Astrocyte (in vitro differentiated cells and primary cell): ENCODE measurements around the gene PRKCE. TPM values are rescaled to one million over a fixed set of nuclear protein-coding genes. Genes with fewer than 3 reads are reported as not detected.

Experiments
- DNase-seq: peaks from one replicate; pipeline ENCODE4 v3.0.0-alpha.2; 2010; ENCODE audit warnings: low read depth
- FAIRE-seq: peaks from 2 replicates; lab custom pipeline; 2011; peaks lifted over from hg19 to GRCh38; lab: Jason Lieb, UNC
- H2AFZ ChIP-seq: 2 replicates; pipeline ENCODE4 v1.6.0; 2012; ENCODE audit warnings: low read depth, low read length, inconsistent platforms
- H3K27ac ChIP-seq: 2 replicates; pipeline ENCODE4 v1.5.1; 2011; ENCODE audit warnings: low read depth, low read length, inconsistent platforms
- H3K27me3 ChIP-seq: 2 replicates; pipeline ENCODE4 v1.6.0; 2011; ENCODE audit warnings: low read length, inconsistent platforms; ENCODE audit not compliant: insufficient read depth
- H3K36me3 ChIP-seq: 2 replicates; pipeline ENCODE4 v1.5.1; 2011; ENCODE audit warnings: low read length, inconsistent platforms; ENCODE audit not compliant: insufficient read depth
- H3K4me1 ChIP-seq: 2 replicates; pipeline ENCODE4 v1.5.1; 2011; ENCODE audit warnings: low read length, inconsistent platforms; ENCODE audit not compliant: insufficient read depth
- H3K4me2 ChIP-seq: 2 replicates; pipeline ENCODE4 v1.6.0; 2012; ENCODE audit warnings: low read length, inconsistent platforms
- H3K4me3 ChIP-seq: 2 replicates; pipeline ENCODE4 v1.5.1; 2011; ENCODE audit warnings: low read depth, mild to moderate bottlenecking, low read length, inconsistent platforms; ENCODE audit not compliant: insufficient read depth
- H3K79me2 ChIP-seq: 2 replicates; pipeline ENCODE4 v1.6.0; 2012; ENCODE audit warnings: mild to moderate bottlenecking, low read length, inconsistent platforms; ENCODE audit not compliant: insufficient read depth
- H3K9ac ChIP-seq: 2 replicates; pipeline ENCODE4 v1.6.0; 2012; ENCODE audit warnings: mild to moderate bottlenecking, low read length, inconsistent platforms
- H3K9me3 ChIP-seq: 2 replicates; pipeline ENCODE4 v1.5.1; 2012; ENCODE audit warnings: low read depth, mild to moderate bottlenecking, low read length, inconsistent platforms; ENCODE audit not compliant: insufficient read depth
- H4K20me1 ChIP-seq: 2 replicates; pipeline ENCODE4 v1.6.0; 2012; ENCODE audit warnings: low read length, inconsistent platforms; ENCODE audit not compliant: insufficient read depth
- H3K27ac Mint-ChIP-seq: one replicate; pipeline ENCODE4 v1.8.0; 2021; ENCODE audit warnings: mild to moderate bottlenecking, mixed read lengths; ENCODE audit not compliant: unreplicated experiment
- H3K27me3 Mint-ChIP-seq: one replicate; pipeline ENCODE4 v1.8.0; 2021; ENCODE audit warnings: low read depth, mixed read lengths; ENCODE audit not compliant: unreplicated experiment
- H3K36me3 Mint-ChIP-seq: one replicate; pipeline ENCODE4 v1.8.0; 2021; ENCODE audit warnings: low read depth, mixed read lengths; ENCODE audit not compliant: unreplicated experiment
- H3K4me1 Mint-ChIP-seq: one replicate; pipeline ENCODE4 v1.8.0; 2021; ENCODE audit warnings: low read depth, mixed read lengths; ENCODE audit not compliant: unreplicated experiment
- H3K4me3 Mint-ChIP-seq: one replicate; pipeline ENCODE4 v1.8.0; 2021; ENCODE audit warnings: mild to moderate bottlenecking, moderate library complexity, mixed read lengths; ENCODE audit not compliant: unreplicated experiment
- H3K9me3 Mint-ChIP-seq: one replicate; pipeline ENCODE4 v1.8.0; 2021; ENCODE audit warnings: mild to moderate bottlenecking, mixed read lengths; ENCODE audit not compliant: unreplicated experiment
- EZH2 ChIP-seq: IDR thresholded peaks from 2 replicates; pipeline ENCODE4 v1.6.1; 2012; ENCODE audit warnings: mild to moderate bottlenecking, low read length, inconsistent platforms; ENCODE audit not compliant: insufficient read depth
- total RNA-seq: library from RNA; stranded (reverse); gene quantifications from 2 replicates; pipeline ENCODE4 v1.2.1, GENCODE V29; 2021
- TF ChIP-seq, protein P1 (sequence below): IDR thresholded peaks from 2 replicates; pipeline ENCODE4 v1.5.1; 2011; ENCODE audit warnings: low read depth, mild to moderate bottlenecking, inconsistent platforms, low read length, moderate library complexity; ENCODE audit not compliant: insufficient read depth

Gene PRKCE
- total RNA-seq, 1 donor from 2014 or later, result 12.8 TPM

DNA sequence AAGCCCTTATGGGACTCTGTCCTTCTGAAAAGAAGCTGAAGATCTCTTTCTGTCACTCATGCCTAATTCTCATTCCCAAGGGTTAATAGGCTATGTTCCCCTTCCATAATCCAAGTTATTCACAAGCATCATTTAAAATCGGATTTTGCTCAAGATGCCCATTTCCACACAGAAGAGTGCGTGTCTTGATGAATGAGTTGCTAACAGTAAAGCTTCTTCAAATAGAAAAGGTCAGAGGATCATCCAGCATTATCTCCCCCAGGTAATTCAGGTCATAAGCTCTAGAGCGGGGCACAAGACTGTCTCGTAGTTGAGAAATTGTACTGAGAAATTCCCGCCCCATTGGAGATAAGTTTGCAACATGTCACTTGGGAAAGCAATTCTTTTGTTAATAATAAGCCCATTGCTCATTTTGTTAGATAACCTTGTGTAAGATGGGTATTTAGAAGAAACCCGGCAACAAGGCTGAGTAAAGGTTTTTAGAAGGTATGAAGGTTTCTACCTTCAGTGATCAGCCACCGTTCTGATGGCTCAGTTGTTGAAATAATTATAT is 355.1 kb downstream of the PRKCE start:
- no peaks in the 10 kb centered on the region for H3K36me3 ChIP-seq

DNA sequence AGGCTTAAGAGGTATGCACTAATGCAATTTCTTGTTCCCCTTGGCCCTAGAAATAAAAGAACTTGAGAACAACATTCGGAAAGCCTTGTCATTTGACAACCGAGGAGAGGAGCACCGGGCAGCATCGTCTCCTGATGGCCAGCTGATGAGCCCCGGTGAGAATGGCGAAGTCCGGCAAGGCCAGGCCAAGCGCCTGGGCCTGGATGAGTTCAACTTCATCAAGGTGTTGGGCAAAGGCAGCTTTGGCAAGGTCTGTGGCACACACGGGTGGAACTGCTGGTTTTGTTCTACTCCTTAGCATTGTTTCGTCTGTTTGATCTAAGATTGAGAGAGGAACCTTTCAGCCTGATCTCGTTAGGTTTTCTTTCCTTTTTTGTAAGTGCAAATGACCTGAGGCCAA is 355.9 kb downstream of the PRKCE start:
- Histone ChIP-seq H3K4me1 (peaks cover 8% of the 10 kb centered on the region), H3K27ac (no peak overlapping the region), H3K9ac (no peak overlapping the region), H3K27me3 (no peaks in the 10 kb centered on the region), H3K4me3 (no peak overlapping the region), H4K20me1 (no peaks in the 10 kb centered on the region), H2AFZ (no peak overlapping the region), H3K9me3 (no peaks in the 10 kb centered on the region), H3K36me3 (no peaks in the 10 kb centered on the region), H3K79me2 (no peaks in the 10 kb centered on the region), H3K4me2 (no peak overlapping the region)
- Mint-ChIP-seq H3K4me3 (no peak overlapping the region), H3K27me3 (peaks cover 4% of the 10 kb centered on the region), H3K36me3 (peaks cover 20% of the 10 kb centered on the region), H3K4me1 (peaks cover 15% of the 10 kb centered on the region), H3K9me3 (no peaks in the 10 kb centered on the region), H3K27ac (peak overlapping the region; percentile 47)
- TF ChIP-seq EZH2, result no peak
- TF ChIP-seq, protein P1, sequence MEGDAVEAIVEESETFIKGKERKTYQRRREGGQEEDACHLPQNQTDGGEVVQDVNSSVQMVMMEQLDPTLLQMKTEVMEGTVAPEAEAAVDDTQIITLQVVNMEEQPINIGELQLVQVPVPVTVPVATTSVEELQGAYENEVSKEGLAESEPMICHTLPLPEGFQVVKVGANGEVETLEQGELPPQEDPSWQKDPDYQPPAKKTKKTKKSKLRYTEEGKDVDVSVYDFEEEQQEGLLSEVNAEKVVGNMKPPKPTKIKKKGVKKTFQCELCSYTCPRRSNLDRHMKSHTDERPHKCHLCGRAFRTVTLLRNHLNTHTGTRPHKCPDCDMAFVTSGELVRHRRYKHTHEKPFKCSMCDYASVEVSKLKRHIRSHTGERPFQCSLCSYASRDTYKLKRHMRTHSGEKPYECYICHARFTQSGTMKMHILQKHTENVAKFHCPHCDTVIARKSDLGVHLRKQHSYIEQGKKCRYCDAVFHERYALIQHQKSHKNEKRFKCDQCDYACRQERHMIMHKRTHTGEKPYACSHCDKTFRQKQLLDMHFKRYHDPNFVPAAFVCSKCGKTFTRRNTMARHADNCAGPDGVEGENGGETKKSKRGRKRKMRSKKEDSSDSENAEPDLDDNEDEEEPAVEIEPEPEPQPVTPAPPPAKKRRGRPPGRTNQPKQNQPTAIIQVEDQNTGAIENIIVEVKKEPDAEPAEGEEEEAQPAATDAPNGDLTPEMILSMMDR, result no peak
- DNase-seq (no peak), FAIRE-seq (no peak)

More for the DNA sequence above, 355.1 kb downstream of the PRKCE start:
- H3K27me3 Mint-ChIP-seq, result peaks cover 4% of the 10 kb centered on the region
- no peak overlapping the region for H3K9ac ChIP-seq
- H3K36me3 Mint-ChIP-seq, result peaks cover 20% of the 10 kb centered on the region
- H3K4me3 ChIP-seq, result no peak overlapping the region
- H3K27me3 ChIP-seq, result no peaks in the 10 kb centered on the region
- no peak overlapping the region for H3K4me2 ChIP-seq
- no peaks in the 10 kb centered on the region for H3K9me3 ChIP-seq
- H3K4me1 Mint-ChIP-seq, result peaks cover 24% of the 10 kb centered on the region
- no peak for DNase-seq
- H3K9me3 Mint-ChIP-seq, result no peaks in the 10 kb centered on the region
- no peak overlapping the region for H3K27ac Mint-ChIP-seq
- H3K4me3 Mint-ChIP-seq, result no peak overlapping the region
- no peak for FAIRE-seq
- TF ChIP-seq, protein P1, result no peak
- no peak for TF ChIP-seq EZH2
- no peaks in the 10 kb centered on the region for H3K79me2 ChIP-seq
- no peaks in the 10 kb centered on the region for H4K20me1 ChIP-seq
- H3K4me1 ChIP-seq, result peaks cover 8% of the 10 kb centered on the region
- no peak overlapping the region for H3K27ac ChIP-seq
- no peak overlapping the region for H2AFZ ChIP-seq

DNA sequence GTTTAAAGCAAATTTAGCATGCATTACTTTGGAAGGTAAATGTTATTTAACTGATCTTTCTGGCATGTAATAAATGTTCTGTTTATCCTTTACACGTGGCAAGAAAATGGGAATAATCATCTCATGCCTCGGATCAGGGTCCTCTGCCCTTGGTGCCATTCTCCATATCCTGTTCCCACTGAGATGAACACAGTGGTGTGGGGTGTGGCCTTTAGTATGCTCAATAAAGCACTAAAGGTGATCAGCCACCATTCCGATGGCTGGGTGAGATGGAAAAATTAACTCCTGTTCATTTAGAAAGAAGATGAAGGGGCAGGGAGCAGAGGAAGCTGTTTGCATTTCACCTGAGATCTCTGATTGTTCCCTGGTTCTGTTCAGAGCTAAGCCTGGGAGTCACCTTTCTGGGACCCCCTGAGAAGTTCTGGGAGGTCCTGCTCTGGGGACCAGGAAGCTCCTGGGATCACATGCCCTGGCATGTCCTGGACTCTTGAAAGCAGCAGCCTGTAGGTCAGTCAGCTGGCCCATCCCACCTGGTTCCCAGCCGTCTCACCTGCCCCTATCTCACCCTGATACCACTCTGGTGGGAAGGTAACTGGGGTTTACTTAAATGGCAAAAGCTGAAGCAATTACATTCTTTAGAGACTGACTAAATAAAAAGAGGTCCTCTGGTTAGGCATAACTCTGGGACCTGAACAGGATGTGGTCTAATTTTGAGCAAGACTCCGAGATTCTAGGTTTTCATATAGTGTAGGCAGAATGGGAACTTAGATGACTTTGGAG is 356.8 kb downstream of the PRKCE start:
- peaks cover 8% of the 10 kb centered on the region for H3K4me1 ChIP-seq
- Mint-ChIP-seq H3K4me1 (peaks cover 13% of the 10 kb centered on the region), H3K4me3 (no peak overlapping the region), H3K27ac (peak overlapping the region; percentile 43), H3K36me3 (peaks cover 20% of the 10 kb centered on the region), H3K27me3 (peaks cover 4% of the 10 kb centered on the region), H3K9me3 (no peaks in the 10 kb centered on the region)
- no peaks in the 10 kb centered on the region for H3K27me3 ChIP-seq
- no peak overlapping the region for H3K4me3 ChIP-seq
- FAIRE-seq, result no peak
- no peaks in the 10 kb centered on the region for H3K36me3 ChIP-seq
- no peak overlapping the region for H3K27ac ChIP-seq
- no peaks in the 10 kb centered on the region for H3K79me2 ChIP-seq
- no peaks in the 10 kb centered on the region for H4K20me1 ChIP-seq
- TF ChIP-seq EZH2, result no peak
- TF ChIP-seq, protein P1, result no peak
- no peaks in the 10 kb centered on the region for H3K9me3 ChIP-seq
- no peak overlapping the region for H2AFZ ChIP-seq
- H3K9ac ChIP-seq, result no peak overlapping the region
- peak; percentile 64 for DNase-seq
- peak overlapping the region; percentile 22 for H3K4me2 ChIP-seq
